Tibial artery (tissue), 4 donors: ENCODE data around the gene ZCCHC7.

ENCODE experiments used
- DNase-seq, 2 donors: peaks; one replicate each; pipeline ENCODE4 v3.0.0-alpha.2; 2019
- H3K27ac ChIP-seq, 2 donors: fragments of 200-600 bp; sonication (generic) in 1 of 2; 1 replicate in 1 of 2; 2 replicates in 1 of 2; pipeline ENCODE4 v1.5.1; 2018 to 2019; ENCODE audit warnings: mild to moderate bottlenecking in 1 of 2
- H3K27me3 ChIP-seq, 2 donors: fragments of 200-600 bp; sonication (generic) in 1 of 2; one replicate each; pipeline versions ENCODE4 v1.5.1 to v1.6.0; 2016 to 2019
- H3K36me3 ChIP-seq, 3 donors: fragments of 200-600 bp; sonication (generic) in 2 of 3; one replicate each; pipeline ENCODE4 v1.5.1; 2016 to 2019; ENCODE audit warnings: mild to moderate bottlenecking in 2 of 3
- H3K4me1 ChIP-seq, 4 donors: fragments of 200-600 bp; sonication (generic) in 2 of 4; 1 replicate in 3 of 4; 2 replicates in 1 of 4; pipeline ENCODE4 v1.5.1; 2016 to 2019
- H3K4me3 ChIP-seq, 2 donors: fragments of 200-600 bp; sonication (generic) in 1 of 2; 1 replicate in 1 of 2; 2 replicates in 1 of 2; pipeline ENCODE4 v1.5.1; 2018 to 2019; ENCODE audit warnings: mild to moderate bottlenecking in 2 of 2
- H3K9me3 ChIP-seq, 3 donors: fragments of 200-600 bp; sonication (generic) in 1 of 3; one replicate each; pipeline ENCODE4 v1.5.1; 2016 to 2019
- CTCF ChIP-seq, 2 experiments: fragments of 200-600 bp in 1 of 2; fragments of 450-650 bp in 1 of 2; IDR thresholded peaks; one replicate each; pipeline ENCODE4 v1.5.1; 2017 to 2019; ENCODE audit warnings: antibody characterized with exemption in 2 of 2, mild to moderate bottlenecking in 1 of 2, moderate library complexity in 1 of 2
- intact Hi-C: fragments of 100-400 bp; cut with DNase I; formaldehyde crosslinking; loops from one replicate; pipeline ENCODE4 v1.15.0; 2023; ENCODE audit warnings: low total_unique reads

ZCCHC7 gene

GRCh38 chr9:37126214-37126788, 5.9 kb downstream of the ZCCHC7 start:
- H3K4me1 ChIP-seq, result peaks cover 0 to 22% (median 1%) of the 10 kb centered on the region in 4 donors
- no peak overlapping the region for H3K27ac ChIP-seq
- H3K27me3 ChIP-seq, result no peaks in the 10 kb centered on the region
- H3K36me3 ChIP-seq, result peaks cover 6 to 22% (median 18%) of the 10 kb centered on the region in 3 donors
- no peak overlapping the region for H3K4me3 ChIP-seq
- no peak for DNase-seq
- no peak for TF ChIP-seq CTCF (IDR thresholded peaks at IDR 0.05)
- intact Hi-C loops, result no loop called here
- no peaks in the 10 kb centered on the region for H3K9me3 ChIP-seq

GRCh38 chr9:37127018-37127417, 6.6 kb downstream of the ZCCHC7 start:
- no peak for DNase-seq
- intact Hi-C loops, result no loop called here
- Histone ChIP-seq H3K4me3 (no peak overlapping the region), H3K4me1 (peaks cover 0 to 15% (median 1%) of the 10 kb centered on the region in 4 donors), H3K9me3 (no peaks in the 10 kb centered on the region), H3K27ac (no peak overlapping the region), H3K36me3 (peaks cover 6 to 29% (median 18%) of the 10 kb centered on the region in 3 donors), H3K27me3 (no peaks in the 10 kb centered on the region)
- TF ChIP-seq CTCF (IDR thresholded peaks at IDR 0.05), result no peak

- Histone ChIP-seq H3K4me1 (peaks cover 0 to 5% (median 1%) of the 10 kb centered on the region in 4 donors), H3K27ac (no peak overlapping the region), H3K4me3 (no peak overlapping the region), H3K27me3 (no peaks in the 10 kb centered on the region), H3K9me3 (no peaks in the 10 kb centered on the region), H3K36me3 (peaks cover 6 to 39% (median 29%) of the 10 kb centered on the region in 3 donors)
- no peak for DNase-seq
- intact Hi-C loops, result no loop called here
- TF ChIP-seq CTCF (IDR thresholded peaks at IDR 0.05), result no peak
These were observed 7.7 kb downstream of the ZCCHC7 start for GRCh38 chr9:37128051-37128450.

- Histone ChIP-seq H3K36me3 (peaks cover 0 to 30% (median 11%) of the 10 kb centered on the region in 3 donors), H3K9me3 (no peaks in the 10 kb centered on the region), H3K27ac (no peak overlapping the region), H3K4me1 (no peaks in the 10 kb centered on the region), H3K4me3 (no peak overlapping the region), H3K27me3 (no peaks in the 10 kb centered on the region)
- DNase-seq, result no peak
- intact Hi-C loops, result no loop called here
- no peak for TF ChIP-seq CTCF (IDR thresholded peaks at IDR 0.05)
These were observed 13.8 kb downstream of the ZCCHC7 start for GRCh38 chr9:37134166-37134565.

GRCh38 chr9:37141015-37141414, 20.6 kb downstream of the ZCCHC7 start:
- Histone ChIP-seq H3K9me3 (no peaks in the 10 kb centered on the region), H3K27ac (no peak overlapping the region), H3K4me3 (no peak overlapping the region), H3K27me3 (no peaks in the 10 kb centered on the region), H3K4me1 (no peaks in the 10 kb centered on the region), H3K36me3 (peaks cover 0 to 5% (median 0%) of the 10 kb centered on the region in 3 donors)
- DNase-seq, result no peak
- intact Hi-C loops, result no loop called here
- no peak for TF ChIP-seq CTCF (IDR thresholded peaks at IDR 0.05)

- Histone ChIP-seq H3K36me3 (no peaks in the 10 kb centered on the region), H3K4me3 (no peak overlapping the region), H3K4me1 (no peaks in the 10 kb centered on the region), H3K27me3 (no peaks in the 10 kb centered on the region), H3K9me3 (no peaks in the 10 kb centered on the region), H3K27ac (no peak overlapping the region)
- intact Hi-C loops, result no loop called here
- no peak for DNase-seq
- no peak for TF ChIP-seq CTCF (IDR thresholded peaks at IDR 0.05)
These were observed 24.4 kb downstream of the ZCCHC7 start for GRCh38 chr9:37144762-37145161.
